ENCODE data around the gene LRBA. TPM values are rescaled to one million over a fixed set of nuclear protein-coding genes. Genes with fewer than 3 reads are reported as not detected.

The LRBA gene
- total and polyA plus RNA-seq, 2 donors (not counting 3 experiments of a cell fraction or from before 2014, with no cell fraction given), result 18.0 to 35.1 TPM

DNA sequence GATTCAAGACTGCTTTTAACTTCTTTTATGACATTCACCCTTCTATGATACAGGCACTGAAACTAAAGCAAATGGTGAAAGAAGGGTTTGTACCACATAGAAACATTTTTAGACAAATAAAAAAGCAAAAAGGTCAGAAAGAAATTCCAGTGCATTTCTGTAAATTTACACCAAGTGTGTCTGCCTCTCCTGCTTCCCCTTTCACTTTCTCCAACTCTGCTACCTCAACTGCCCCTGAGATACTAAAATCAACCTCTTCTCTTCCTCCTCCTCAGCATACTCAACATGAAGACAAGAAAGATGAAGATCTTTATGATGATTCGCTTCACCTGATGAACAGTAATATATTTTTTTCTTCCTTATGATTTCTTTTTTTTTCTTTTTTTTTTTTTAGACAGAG lies 187.9 kb downstream of the LRBA start:
- H3K27ac ChIP-seq (ENCODE audit: insufficient read depth, low read depth, low read length), result no peak overlapping the region
- ChIA-PET POLR2A (no interaction called here), CTCF (interaction anchor here (1.6 kb wide), 1 partner anchor 40 kb away, joined by 4 read pairs; no protein-coding TSS in a partner anchor)
- TF ChIP-seq FOS (IDR thresholded peaks at IDR 0.05; ENCODE audit: borderline replicate concordance, insufficient read depth, low read length) (no peak), POLR2AphosphoS5 (IDR thresholded peaks at IDR 0.05; ENCODE audit: insufficient read depth, low read depth, low read length) (no peak), POLR2A (IDR thresholded peaks at IDR 0.05; ENCODE audit: low read depth, low read length) (no peak), JUN (IDR thresholded peaks at IDR 0.05; ENCODE audit: borderline replicate concordance, insufficient read depth, insufficient read length, low read depth) (no peak), EZH2 (IDR thresholded peaks at IDR 0.05; ENCODE audit: borderline replicate concordance, low read depth, low read length, severe bottlenecking) (no peak), GATA2 (IDR thresholded peaks at IDR 0.05; ENCODE audit: insufficient read depth, insufficient read length, low read depth, low read length) (no peak), MYC (IDR thresholded peaks at IDR 0.05; ENCODE audit: low read depth, low read length) (no peak)
- TF ChIP-seq, protein P1, sequence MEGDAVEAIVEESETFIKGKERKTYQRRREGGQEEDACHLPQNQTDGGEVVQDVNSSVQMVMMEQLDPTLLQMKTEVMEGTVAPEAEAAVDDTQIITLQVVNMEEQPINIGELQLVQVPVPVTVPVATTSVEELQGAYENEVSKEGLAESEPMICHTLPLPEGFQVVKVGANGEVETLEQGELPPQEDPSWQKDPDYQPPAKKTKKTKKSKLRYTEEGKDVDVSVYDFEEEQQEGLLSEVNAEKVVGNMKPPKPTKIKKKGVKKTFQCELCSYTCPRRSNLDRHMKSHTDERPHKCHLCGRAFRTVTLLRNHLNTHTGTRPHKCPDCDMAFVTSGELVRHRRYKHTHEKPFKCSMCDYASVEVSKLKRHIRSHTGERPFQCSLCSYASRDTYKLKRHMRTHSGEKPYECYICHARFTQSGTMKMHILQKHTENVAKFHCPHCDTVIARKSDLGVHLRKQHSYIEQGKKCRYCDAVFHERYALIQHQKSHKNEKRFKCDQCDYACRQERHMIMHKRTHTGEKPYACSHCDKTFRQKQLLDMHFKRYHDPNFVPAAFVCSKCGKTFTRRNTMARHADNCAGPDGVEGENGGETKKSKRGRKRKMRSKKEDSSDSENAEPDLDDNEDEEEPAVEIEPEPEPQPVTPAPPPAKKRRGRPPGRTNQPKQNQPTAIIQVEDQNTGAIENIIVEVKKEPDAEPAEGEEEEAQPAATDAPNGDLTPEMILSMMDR (IDR thresholded peaks at IDR 0.05; ENCODE audit: extremely low read depth in 1 of 2, insufficient read depth in 1 of 2, low read depth in 1 of 2, low read length in 2 of 2), result no peak
- TF ChIP-seq, protein P2, sequence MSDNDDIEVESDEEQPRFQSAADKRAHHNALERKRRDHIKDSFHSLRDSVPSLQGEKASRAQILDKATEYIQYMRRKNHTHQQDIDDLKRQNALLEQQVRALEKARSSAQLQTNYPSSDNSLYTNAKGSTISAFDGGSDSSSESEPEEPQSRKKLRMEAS (IDR thresholded peaks at IDR 0.05; ENCODE audit: insufficient read depth, insufficient read length), result no peak
- no peak overlapping the region for H3K4me2 ChIP-seq (ENCODE audit: insufficient read depth, low read length)
- no peaks in the 10 kb centered on the region for H4K20me1 ChIP-seq (replicated peaks; ENCODE audit: control insufficient read depth, extremely low read depth, insufficient read depth, low read length)
- DNase-seq (ENCODE audit: low read depth, low spot score), result no peak
- dilution Hi-C loops (cut with MboI; ENCODE audit: extremely low pct_ligation_motif_present, low sequenced_read_pairs) (no loop called here), intact Hi-C loops (cut with micrococcal nuclease) (no loop called here)
- no peak for FAIRE-seq
- H3K9me3 ChIP-seq (replicated peaks; ENCODE audit: control insufficient read depth, insufficient read depth, low read length), result no peaks in the 10 kb centered on the region
- H2AFZ ChIP-seq (ENCODE audit: low read depth, low read length), result no peak overlapping the region
- no peaks in the 10 kb centered on the region for H3K4me1 ChIP-seq (ENCODE audit: control insufficient read depth, extremely low read depth, insufficient read depth, low read length)
- no peaks in the 10 kb centered on the region for H3K9me1 ChIP-seq (replicated peaks; ENCODE audit: control insufficient read depth, extremely low read depth, insufficient read depth, low read length)
- no peaks in the 10 kb centered on the region for H3K27me3 ChIP-seq (ENCODE audit: control insufficient read depth in 2 of 2, insufficient read depth in 2 of 2, low read length in 2 of 2)
- H3K79me2 ChIP-seq (ENCODE audit: control insufficient read depth, insufficient read depth, low read length), result no peaks in the 10 kb centered on the region
- H3K4me3 ChIP-seq (replicated peaks in 1 of 3; ENCODE audit: insufficient read depth in 1 of 3, low read depth in 1 of 3, low read length in 3 of 3), result no peak overlapping the region
- BruUV-seq (replicated peaks), result no TSS peak
- H3K9ac ChIP-seq (replicated peaks; ENCODE audit: extremely low read depth, insufficient read depth, low read length), result no peak overlapping the region
- peaks cover 0 to 2% of the 10 kb centered on the region in 2 experiments for H3K36me3 ChIP-seq (ENCODE audit: control insufficient read depth in 2 of 2, extremely low read depth in 1 of 2, insufficient read depth in 2 of 2, low read length in 2 of 2)
